Inflammatory macrophage (primary cell): ENCODE data around the gene GLTP.
"Not testable (repeated sequence)": the region's sequence is repeated elsewhere in the genome, so short reads cannot be mapped to it uniquely, and the experiment has no call there.

Experiments used
- DNase-seq, 2 donors: peaks; one replicate each; pipeline ENCODE4 v3.0.0-alpha.2; 2020 to 2022

The GLTP gene

GRCh38 chr12:109902891-109903418, 22.6 kb upstream of the GLTP start:
- DNase-seq, result no peak

- DNase-seq, result no peak
Observed at GRCh38 chr12:109900752-109901580, 20.6 kb upstream of the GLTP start.

GRCh38 chr12:109899783-109900751, 19.7 kb upstream of the GLTP start, which contains the start of gene TCHP:
TCHP (plus strand) TSS chr12:109900274; CDS start chr12:109903027, 2,753 bp downstream.
- DNase-seq, result peak; percentile 92 to 94

GRCh38 chr12:109899345-109899744, 19.0 kb upstream of the GLTP start:
- not testable (repeated sequence) for DNase-seq

- DNase-seq, result no peak
Observed at GRCh38 chr12:109897029-109897428, 16.7 kb upstream of the GLTP start.

- no peak for DNase-seq
Observed at GRCh38 chr12:109896188-109896587, 15.8 kb upstream of the GLTP start.

- no peak for DNase-seq
Observed at GRCh38 chr12:109894939-109895338, 14.6 kb upstream of the GLTP start.

- peak; percentile 78 to 85 for DNase-seq
Observed at GRCh38 chr12:109893261-109893995, 13.1 kb upstream of the GLTP start.

- DNase-seq, result no peak
Observed at GRCh38 chr12:109892748-109893147, 12.4 kb upstream of the GLTP start.

GRCh38 chr12:109892165-109892715, 11.9 kb upstream of the GLTP start:
- no peak for DNase-seq

GRCh38 chr12:109891731-109892130, 11.4 kb upstream of the GLTP start:
- DNase-seq, result not testable (repeated sequence)

- DNase-seq, result no peak
Observed at GRCh38 chr12:109890620-109891170, 10.4 kb upstream of the GLTP start.

GRCh38 chr12:109888179-109889020, 8.1 kb upstream of the GLTP start:
- DNase-seq, result peak; percentile 88 to 95

GRCh38 chr12:109885616-109886015, 5.3 kb upstream of the GLTP start:
- no peak for DNase-seq

- no peak for DNase-seq
Observed at GRCh38 chr12:109883461-109883860, 3.1 kb upstream of the GLTP start.

GRCh38 chr12:109881752-109882151, 1.4 kb upstream of the GLTP start:
- no peak for DNase-seq

- no peak for DNase-seq
Observed at GRCh38 chr12:109880938-109881337, 597 bp upstream of the GLTP start.

- DNase-seq, result no peak
Observed at GRCh38 chr12:109879351-109880042, 844 bp downstream of the GLTP start.

- DNase-seq, result peak; percentile 35 to 57
Observed at GRCh38 chr12:109878749-109879148, 1.6 kb downstream of the GLTP start.

GRCh38 chr12:109878247-109878625, 2.1 kb downstream of the GLTP start:
- no peak for DNase-seq
